H54 (cell line): ENCODE measurements around the gene CD47.

Source experiments
- DNase-seq: peaks from one replicate; pipeline ENCODE4 v3.0.0; 2011; ENCODE audit warnings: low spot score, mixed read lengths; ENCODE audit not compliant: insufficient read length
- FAIRE-seq: peaks from 3 replicates; lab custom pipeline; 2011; peaks lifted over from hg19 to GRCh38; lab: Jason Lieb, UNC
- POLR2A ChIP-seq: IDR thresholded peaks from 2 replicates; pipeline ENCODE4 v1.6.1; 2011; ENCODE audit warnings: low read depth, mild to moderate bottlenecking, low read length

Gene CD47

DNA sequence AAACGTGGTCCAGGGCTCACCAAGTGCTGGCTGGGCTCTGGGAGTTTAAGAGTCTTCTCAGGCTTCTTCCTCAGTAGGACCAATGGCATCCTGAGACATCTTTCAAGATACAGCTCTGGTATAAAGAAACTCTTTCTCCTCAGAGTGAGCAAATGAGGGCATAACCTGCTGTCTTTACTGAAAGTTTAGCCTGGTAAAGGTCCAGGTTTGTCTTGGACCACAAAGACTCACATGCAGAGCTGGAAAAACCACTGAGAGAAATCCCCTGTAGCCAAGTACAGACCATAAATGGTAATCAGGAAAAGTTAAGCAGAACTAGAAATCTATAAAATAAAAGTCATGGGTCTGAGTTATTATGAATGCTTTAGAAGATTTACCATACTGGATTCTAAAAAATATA, 23.1 kb downstream of the CD47 start:
- DNase-seq = no peak
- FAIRE-seq = no peak

DNA sequence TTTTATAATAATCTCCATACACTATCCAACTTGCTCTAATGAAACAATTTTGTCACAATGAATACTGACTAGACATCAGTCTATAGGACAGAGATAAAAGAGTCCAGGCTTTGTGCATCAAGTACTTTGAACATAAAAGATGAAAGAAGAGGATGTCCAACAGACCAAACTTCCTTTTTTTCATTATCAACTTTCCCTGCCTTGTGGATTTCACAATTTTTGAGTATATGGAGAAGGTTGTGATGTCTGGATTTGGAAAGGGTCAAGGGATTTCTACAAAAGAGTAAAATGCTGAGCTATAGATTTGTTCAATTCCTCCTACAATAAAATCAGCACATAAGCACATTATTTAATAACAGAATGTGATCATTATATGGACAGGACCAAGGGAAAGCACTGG, 25.7 kb downstream of the CD47 start:
- FAIRE-seq = no peak
- DNase-seq = no peak
- TF ChIP-seq POLR2A = no peak

More for the DNA sequence above, 23.1 kb downstream of the CD47 start:
- no peak for TF ChIP-seq POLR2A

DNA sequence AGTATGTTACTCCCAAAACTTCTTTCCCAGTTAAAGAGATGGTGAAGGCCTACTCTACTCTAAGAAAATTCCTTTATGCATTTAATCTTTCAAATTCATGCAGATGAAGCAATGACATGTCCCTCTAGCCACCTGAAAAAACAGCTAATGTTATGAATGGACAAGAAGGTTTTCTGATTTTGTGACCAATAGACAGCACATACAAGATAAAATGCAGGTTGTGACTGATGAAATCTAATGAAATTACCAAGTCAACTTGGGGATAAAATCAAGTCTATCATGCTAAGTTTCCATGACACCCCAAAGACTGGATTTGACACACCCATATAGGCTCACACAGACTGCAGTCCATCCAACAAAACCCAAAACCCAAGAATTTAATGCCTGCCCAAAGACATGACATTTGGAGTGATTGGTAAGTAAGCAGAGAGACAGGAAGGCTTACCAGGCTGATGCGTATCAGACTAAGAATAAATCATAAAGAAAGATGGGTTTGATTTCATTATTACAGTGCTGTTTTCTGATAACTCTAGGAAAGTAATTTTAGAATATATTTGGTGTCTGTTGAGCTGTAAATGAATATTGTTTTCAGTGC, 26.4 kb downstream of the CD47 start:
- FAIRE-seq (no peak), DNase-seq (no peak)
- TF ChIP-seq POLR2A = no peak

DNA sequence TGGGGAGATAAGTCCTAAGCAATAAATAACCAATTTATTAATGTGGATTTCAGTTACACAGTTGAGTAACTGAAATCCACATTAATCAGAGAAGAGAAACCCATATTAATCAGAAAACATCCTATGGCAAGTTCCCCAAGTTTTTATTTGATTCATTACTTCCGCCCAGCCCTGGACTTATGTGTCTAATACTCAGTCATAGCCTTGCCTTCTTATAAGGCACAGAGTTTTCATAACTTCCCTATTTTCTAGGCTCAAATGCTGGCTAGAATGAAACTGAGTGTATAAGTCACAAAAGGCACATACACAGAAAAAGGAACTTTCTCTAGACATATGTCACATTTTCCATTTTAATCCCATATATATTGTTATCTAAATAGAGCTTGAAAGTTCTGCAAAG, 28.8 kb downstream of the CD47 start:
- FAIRE-seq (no peak), DNase-seq (no peak)
- TF ChIP-seq POLR2A = no peak

DNA sequence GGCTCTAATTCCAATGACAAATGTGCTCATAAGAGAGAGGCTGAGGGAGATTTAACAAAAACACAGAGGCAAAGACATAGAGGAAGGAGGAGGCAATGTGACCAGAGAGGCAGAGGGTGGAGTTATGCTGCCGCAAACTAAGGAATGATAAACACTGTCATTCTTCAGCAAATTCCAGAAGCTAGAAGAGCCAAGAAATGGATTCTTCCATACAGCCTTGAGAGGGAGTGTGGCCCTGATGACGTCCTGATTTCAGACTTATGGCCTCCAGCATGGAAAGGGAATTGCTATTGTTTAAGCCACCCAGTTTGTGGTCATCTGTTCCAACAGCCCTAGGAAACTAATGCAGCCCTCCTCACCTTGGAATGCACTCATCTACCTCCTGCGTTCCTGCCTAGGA, 30.5 kb downstream of the CD47 start:
- FAIRE-seq = no peak
- DNase-seq = no peak

DNA sequence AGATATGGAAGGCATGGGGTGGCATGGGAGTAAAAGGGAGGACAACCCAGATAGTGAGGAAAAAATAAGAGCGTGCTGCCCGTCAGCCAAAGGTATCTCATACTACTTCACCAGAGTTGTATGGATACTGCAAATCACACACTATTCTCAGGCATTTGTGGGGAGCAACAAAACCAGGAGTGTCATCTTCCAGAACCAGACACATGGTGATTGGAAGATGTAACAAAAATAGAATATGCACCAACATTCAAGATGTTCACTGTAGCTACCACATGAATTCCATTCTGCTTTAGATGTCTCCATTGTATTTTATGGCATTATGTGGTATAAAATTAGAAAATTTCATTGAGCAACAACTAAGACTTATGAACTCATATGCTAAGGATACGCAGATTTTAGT, 34.9 kb downstream of the CD47 start:
- no peak for TF ChIP-seq POLR2A
- FAIRE-seq (no peak), DNase-seq (no peak)

More for the DNA sequence above, 30.5 kb downstream of the CD47 start:
- TF ChIP-seq POLR2A = no peak

DNA sequence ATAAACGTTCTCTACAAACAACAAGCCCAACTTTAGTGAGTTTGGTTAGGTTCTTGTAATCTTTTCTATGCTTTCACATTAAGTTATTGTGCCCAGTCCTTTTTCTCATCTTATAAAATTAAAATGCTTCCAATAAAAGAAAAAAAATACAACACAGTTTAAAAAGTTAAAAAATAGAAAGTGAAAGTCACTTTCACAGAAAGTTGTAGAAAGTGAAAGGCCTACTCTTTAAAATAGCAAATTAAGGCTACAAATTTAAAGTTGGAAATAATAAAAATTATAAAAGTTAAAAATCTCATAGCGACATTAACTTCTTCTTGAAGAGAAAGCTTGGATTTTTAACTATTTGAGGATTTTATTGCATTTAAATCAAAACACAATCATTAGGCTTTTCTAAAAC, 35.9 kb downstream of the CD47 start:
- FAIRE-seq (no peak), DNase-seq (no peak)
- no peak for TF ChIP-seq POLR2A

DNA sequence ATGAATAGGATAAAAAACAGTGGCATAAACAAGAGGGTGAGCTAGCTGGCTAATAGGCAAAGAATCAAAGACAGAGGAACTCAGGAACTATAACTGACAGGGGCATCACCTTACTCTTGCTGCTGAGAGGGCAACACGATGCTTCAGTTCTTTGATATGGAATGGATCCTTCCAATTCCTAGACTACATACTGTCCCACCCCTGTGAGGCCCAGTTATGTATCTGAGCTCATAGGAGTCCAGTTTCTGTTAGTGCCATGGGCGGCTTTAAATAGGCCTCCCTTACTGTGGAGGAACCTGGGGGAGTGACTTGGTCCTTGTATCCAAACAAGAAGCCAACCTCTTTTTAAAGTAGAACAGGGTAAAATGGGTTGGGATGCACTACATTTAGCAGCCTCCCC, 37.3 kb downstream of the CD47 start:
- FAIRE-seq (no peak), DNase-seq (no peak)
- no peak for TF ChIP-seq POLR2A

DNA sequence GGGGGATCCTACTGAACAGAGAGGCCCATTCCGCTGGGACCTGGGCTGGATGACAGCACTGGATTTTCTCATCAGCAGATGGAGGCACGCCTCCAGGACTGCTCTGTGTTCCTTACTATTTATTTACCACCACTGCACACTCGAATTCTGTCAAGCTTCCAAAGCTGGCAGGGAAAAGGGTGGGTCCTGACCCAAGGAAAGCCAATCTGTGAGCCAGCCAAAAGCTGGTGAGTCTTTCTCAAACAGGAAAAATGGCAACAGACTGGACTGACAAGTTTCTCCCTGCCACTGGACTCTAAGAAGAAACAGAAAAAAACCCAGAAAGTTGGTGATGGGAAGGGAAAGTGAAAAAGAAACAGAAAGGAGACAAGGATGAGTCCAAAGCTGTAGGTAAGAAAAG, 37.8 kb downstream of the CD47 start:
- DNase-seq (no peak), FAIRE-seq (no peak)
- no peak for TF ChIP-seq POLR2A

DNA sequence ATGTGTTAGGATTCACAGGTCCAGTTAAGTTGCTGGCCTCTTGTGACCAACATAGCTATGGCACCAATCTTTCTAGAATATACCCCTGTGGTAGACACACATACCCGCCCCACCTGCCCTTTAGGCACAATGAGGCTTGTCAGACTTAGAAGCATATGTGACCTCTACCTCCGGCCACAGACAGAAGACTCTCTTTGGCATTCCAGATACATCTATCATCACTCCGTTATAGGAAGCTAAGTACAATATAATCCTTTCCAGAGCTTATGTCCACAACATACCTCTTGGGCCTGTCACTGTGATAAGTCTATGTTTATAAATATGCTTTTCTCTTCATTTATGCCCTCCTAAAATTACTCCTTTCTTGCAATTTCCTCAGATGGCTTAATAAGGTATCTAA, 39.8 kb downstream of the CD47 start:
- no peak for FAIRE-seq
- no peak for TF ChIP-seq POLR2A

DNA sequence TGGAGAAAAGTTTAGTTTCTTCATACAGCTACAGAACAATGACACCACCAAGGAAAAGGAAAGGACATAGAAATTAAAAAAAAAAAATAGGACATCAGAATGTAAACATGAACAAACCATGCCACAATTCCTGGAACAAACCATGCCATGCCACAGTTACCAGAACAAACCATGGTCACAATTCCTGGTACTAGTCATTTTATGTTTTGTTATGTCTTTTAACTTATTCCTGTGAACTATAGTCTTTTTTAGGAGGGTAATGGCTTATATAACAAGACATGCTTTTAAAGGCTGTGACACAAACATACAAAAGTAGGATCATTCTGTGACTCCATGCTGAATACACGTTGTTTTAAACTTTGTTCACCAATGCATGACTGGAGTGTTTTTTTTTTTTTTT, 42.8 kb downstream of the CD47 start:
- DNase-seq = no peak
- TF ChIP-seq POLR2A = no peak
- FAIRE-seq = no peak

More for the DNA sequence above, 39.8 kb downstream of the CD47 start:
- DNase-seq = no peak

DNA sequence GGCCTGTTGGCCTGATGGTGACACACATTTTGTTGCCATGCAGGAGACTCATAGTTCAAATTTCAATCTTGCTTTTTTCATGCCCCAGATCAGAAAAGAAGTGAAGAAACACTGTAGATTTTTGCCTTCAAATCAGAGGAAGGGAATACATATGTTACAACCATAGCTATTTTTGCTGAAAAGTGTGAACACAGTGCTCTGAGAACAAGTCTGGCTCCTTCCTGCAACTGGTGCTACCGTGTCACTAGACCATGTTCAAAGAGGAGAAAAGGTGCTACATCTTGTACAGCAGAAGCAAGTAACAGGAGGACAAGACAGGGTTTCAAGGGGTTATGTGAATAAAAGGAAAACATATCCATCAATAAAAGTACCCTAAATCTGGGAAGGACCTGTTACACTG, 44.6 kb downstream of the CD47 start:
- TF ChIP-seq POLR2A = no peak
- no peak for FAIRE-seq
- DNase-seq = no peak

DNA sequence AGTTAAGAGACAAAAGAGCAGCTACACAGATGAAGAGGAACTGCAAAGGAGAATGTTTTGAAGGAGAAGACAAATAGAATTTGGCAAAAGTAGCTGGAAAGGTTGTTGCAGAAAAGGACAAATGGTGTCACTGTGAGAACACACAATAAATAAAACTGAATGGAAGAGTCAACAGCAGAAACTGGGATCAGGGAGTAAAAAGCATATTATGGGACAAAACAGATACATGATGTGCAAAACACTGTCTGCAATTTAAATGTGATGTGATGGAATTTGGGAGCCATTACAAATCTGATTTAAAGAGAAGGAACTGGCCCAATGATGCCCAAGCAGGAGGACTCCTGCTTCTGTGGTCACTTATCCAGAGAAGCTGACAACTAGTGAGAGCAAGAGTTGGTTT, 46.1 kb downstream of the CD47 start:
- FAIRE-seq (no peak), DNase-seq (no peak)
- no peak for TF ChIP-seq POLR2A

DNA sequence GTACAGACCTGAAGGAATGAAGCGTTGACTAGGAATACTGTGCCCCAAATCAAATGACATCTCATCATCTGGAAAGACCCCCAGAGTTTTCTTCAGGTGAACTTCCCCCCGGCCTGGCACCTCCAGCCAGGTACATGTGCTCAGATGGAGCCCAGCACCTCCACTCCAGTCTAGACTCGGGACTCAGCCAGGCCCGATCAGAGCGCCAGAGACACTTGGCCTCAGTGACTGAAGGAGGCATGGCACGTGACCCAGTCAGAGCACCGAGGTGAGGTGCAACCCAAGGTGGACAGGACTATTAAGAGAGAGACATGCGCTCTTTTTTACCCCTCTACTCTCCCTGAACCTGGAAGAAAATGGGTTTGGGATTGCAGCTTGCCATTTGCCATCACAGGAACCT, 48.5 kb downstream of the CD47 start:
- DNase-seq (no peak), FAIRE-seq (no peak)
- no peak for TF ChIP-seq POLR2A

DNA sequence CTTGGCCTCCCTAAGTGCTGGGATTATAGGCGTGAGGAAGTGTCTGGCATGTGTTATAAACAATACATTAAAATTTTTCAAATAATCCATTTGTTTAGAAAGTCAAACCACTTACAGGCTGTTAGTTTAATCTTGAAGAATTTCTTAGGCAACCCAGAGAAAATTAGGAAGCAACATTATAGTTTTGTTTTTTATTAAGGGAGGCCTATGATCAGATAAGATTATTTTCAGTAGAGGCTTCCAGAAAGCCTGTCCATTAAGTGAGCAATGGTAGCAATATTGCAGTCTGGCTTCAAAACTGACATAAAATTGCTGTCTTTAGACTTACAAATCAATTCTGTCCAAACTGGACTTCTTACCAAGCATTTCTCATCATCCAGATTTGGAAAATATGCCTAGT, 49.6 kb downstream of the CD47 start:
- no peak for DNase-seq
- no peak for FAIRE-seq
- TF ChIP-seq POLR2A = no peak

DNA sequence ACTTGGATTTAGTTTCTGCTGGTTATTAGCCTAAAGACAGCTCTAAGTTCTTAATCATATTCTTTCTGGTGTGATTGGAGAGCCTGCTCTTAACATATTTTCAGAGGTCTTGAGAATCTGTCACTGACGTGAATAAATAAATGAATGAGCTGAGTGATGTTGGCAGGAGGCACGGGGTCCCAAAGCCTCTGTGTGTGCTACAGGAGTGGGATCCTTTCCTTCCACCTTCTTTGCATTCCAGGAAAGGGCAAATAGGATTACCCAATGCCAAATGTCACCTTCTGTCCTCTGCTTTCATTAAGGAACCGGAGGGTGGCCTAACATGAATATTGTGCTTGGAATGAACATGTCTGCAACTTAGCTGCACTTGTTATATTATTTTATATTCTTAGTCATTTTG, 53.1 kb downstream of the CD47 start:
- no peak for DNase-seq
- FAIRE-seq = no peak
- no peak for TF ChIP-seq POLR2A
